Stimulated activated CD8-positive, alpha-beta memory T cell treated with anti-CD3 and anti-CD28 coated beads, Interleukin-7, amount 100 ng/mL, for 4 hours (primary cell): Measurements from ENCODE around the gene CD93.

Experiments used
- DNase-seq, 2 donors: peaks; one replicate each; pipeline ENCODE4 v3.0.0-alpha.2; 2020; ENCODE audit warnings: low read depth in 2 of 2

The CD93 gene

DNA sequence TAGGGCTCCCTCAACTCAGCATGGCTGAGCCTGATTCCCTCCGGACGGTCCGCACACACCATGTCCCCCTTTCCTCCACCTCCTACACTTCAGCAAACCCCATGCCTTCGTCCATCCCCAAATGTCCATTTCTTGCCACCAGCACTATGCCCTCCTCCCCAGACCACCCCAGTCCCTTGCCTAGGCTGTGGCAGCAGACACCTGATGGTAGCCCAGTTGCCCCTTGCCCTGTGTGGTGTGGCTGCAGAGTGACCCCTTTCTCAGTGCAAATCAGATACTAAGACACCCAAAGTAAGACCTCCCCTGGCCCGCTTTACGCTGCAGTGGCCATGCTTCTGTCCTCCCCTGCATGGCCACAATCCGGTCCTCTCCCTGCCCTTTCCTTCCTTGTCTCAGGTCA is 34.1 kb upstream of the CD93 start:
- no peak for DNase-seq

DNA sequence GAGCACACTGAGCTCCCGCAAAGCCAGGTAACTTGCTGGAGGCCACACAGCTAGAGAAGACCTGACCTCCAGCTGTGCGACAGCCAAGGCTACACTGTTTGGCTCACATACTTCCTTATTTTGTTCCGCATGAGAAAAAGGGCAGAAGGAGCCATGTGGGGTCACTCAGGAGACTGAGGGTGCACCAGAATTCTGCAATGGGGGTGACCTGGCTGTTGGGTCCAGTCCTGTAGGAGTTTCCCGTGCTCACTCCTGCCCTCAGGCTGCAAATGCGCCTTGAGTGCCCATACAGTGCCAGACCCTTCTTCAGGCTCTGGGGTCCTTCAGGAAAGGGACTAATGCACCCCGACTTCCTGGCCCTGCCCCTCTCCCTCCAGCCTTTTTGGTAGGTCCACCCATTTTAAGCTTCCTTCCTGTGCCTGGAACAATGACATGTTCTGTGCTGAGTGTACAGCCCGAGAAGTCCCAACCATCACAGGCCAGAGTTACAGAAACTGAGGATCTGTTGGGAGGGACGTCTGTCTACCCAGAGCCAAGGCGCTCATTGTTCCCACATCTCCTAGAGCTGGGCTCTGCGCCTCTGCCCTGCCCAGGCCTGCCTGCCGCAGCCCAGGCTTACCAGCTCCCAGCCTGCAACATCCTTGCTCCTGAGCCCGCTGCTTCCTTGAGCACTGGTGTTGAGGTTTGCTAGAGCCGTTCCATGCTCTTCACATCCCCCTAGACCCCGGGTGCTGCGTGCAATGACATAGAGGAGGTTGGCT is 33.5 kb upstream of the CD93 start:
- DNase-seq: no peak

DNA sequence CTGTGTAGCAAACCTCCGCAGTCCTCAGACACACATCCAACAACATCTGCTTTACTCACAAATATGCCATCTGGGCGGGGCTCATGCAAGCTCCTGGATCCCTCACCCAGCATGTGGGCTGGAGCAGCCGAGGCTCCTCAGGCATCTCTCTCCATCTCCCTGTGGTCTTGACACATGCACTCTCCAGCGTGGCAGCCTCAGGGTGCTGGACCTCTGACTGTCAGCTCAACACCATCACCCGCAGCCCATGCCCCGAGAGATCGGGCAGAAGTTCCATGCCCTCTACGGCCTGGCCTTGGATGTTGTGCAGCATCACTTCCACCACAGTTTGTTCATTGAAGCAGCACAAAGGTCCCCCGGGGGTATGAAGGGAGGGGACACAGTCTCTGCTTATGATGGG is 32.6 kb upstream of the CD93 start:
- no peak for DNase-seq

DNA sequence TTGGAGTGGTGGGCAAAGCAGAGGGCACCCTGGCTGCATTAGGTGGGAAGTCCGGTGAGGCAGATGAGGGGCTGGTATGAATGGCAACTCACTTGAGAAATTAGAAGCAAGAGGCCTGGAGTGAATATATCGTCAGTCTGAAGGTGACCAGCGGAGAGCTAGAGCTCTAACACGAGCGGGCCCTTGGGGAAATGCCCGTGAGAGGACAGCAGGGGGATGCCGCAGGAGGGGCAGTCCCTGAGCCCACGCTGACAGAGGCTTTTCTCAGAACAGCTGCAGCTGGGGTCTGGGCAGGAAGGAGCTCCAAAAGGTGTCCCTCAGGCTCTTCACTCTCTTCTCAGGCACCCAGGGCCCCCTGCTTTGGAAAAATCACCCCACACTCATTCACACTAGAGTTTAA is 32.0 kb upstream of the CD93 start:
- DNase-seq: no peak

DNA sequence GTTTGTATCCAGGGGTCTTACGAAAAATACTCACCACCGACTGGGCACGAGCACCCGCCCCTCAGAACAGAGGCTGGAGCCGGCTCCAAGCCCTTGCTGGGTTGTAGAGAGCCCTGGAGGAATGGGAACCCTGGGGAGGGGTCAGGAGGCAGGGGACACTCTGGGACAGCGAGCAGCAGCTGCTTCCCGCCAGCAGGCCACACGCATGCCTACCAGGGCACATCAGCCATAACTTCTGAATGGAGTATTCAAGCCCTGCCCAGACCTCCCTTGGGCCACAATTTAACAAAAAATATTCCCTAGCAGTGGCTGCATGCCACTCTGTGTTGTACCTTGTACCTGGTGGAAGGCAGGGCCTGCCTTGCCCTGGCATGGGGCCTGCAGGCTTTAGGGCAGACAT is 31.6 kb upstream of the CD93 start:
- no peak for DNase-seq

- no peak for DNase-seq
These were observed 30.4 kb upstream of the CD93 start for GRCh38 chr20:23116311-23117089.

DNA sequence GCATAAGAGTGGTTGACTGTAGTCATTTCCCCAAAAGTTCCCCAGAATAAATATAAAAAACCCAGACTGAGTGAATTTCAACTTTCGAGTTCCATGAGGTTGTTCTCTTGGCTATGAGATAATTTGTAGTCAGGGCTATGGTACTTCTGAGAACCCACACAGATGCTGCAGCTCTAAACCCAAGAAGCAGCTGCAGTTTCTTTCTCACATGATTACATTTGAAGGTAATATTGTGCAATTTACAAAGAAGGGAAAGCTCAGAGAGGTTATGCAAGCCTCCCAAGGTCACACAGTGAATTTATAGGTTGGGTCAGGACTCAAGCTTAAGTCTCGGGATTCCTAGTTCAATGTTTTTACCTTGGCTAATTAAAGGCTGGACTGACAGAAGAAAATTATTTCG is 29.7 kb upstream of the CD93 start:
- DNase-seq: no peak

DNA sequence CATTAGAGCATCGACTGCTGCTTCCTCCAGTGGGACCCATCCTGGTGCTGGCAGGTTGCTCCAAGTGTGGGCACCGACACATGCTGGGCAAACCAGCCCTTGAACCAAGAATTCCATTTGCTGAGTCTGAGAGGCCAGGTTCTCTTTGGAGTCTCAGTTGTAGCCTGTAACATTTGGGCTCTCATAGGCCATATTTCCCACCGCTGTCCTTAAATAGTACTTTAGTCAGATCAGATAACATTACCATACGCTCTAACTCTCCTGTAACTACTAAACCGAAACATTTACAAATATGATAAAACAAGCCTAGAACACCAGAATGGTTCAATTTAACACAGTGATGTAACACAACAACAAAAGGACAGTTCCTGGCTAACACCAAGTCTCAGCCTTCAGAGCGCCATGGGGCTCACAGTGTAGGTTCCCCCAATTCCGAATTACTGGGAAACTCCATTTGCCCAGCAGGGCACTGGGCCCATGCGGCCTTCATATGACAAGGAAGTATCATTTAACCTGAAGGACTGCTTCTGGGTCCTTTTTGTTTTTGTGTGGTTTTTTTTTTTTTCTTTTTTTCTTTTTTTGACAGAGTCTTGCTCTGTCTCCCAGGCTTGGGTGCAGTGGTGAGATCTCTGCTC is 28.4 kb upstream of the CD93 start:
- no peak for DNase-seq

- no peak for DNase-seq
These were observed 27.9 kb upstream of the CD93 start for GRCh38 chr20:23114018-23114417.

DNA sequence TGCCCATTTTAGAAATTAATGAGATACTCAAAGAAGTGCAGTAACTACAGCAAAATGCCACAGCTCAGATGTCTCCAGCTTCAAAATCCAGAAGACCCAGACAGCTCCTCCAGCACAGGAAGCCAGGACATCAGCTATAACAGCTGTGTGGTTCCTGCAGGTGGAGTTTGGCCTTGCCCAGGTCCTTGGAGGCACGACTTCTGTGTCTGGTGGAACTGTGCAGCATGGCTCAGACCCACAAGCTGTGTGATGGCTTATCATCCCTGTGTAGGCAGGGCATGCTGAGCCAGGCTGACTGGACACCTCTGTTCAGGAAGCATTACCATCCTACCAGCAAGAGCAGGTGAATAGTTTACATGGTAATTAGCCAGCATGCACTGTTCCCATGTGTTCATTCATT is 26.5 kb upstream of the CD93 start:
- no peak for DNase-seq

GRCh38 chr20:23111944-23112342 is 25.8 kb upstream of the CD93 start:
- DNase-seq: no peak

- no peak for DNase-seq
These were observed 25.3 kb upstream of the CD93 start for GRCh38 chr20:23111307-23111943.

DNA sequence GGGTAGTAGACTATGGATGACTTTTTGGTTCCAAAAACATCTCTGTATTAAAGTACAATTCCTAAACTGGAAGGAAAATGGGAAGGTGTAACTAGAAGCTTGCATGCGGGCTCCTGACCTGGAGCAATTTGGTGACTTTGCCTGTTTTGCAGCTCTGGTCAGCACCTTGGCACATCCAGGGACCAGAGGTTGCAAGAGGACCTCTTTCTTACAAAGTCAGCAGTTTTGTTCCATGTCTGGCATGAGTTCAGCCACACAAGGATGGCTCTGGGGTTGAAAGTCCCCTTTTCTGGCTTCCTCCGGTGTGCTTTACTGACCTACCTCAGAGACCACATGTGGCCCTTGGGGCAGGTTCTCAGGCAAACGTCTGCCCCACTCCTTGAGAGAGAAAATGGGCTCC is 22.7 kb upstream of the CD93 start:
- no peak for DNase-seq

DNA sequence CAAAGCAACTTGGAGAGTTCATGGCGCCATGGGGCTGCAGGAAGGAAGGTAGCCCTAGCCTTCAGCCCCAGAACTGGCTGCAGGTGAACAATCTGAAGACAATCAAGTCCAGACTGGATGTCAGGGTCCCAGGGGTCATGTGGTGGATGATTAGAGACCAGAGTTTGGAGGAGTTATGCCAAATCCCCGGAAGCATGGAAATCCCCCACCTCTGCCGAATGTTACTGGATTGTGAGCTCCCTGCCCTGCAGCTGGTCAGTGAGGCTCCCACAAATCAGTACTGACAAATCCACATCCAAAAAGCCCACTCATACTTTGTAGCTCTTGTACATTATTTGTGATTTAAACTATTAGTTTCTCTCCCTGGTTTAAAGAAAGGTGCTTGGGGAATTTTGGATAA is 21.3 kb upstream of the CD93 start:
- no peak for DNase-seq

GRCh38 chr20:23106271-23106851 is 20.2 kb upstream of the CD93 start:
- DNase-seq: no peak

DNA sequence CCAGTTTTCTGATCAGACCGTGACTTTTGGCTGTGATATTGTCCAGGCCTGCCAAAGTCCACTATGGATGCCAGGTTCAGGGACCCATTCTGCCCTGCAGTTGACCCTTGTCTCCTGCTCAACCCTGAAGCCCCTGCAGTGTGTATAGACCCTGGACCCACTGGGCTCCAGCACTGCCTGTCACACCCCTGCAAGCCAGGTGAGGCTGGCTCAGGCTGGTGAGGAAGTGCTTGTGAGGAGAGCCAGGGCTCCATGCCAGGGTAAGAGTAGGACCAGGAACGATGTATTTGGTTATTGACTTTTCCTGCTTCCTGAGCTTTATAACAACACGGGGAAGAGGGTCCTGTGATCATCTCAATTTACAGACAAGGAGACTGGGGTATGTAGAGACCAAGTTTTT is 19.1 kb upstream of the CD93 start:
- DNase-seq: no peak

- no peak for DNase-seq
These were observed 17.3 kb upstream of the CD93 start for GRCh38 chr20:23103284-23104018.

- no peak for DNase-seq
These were observed 15.7 kb upstream of the CD93 start for GRCh38 chr20:23101696-23102406.

DNA sequence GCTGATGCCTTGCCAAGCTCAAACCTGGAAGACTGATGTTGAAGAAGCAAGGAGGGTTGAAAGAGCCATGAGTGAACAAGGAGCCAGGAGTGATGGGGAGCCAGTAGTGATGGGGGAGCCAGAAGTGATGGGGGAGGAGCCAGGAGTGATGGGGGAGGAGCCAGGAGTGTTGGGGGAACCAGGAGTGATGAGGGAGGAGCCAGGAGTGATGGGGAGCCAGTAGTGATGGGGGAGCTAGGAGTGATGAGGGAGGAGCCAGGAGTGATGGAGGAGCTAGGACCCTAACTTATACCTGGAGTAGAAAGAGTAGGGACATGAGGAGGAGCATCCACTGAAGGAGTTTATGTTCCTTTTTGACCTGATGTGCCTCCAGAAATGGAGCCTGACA is 14.6 kb upstream of the CD93 start:
- DNase-seq: no peak

- no peak for DNase-seq
These were observed 13.9 kb upstream of the CD93 start for GRCh38 chr20:23099791-23100719.
